Hepatocyte (in vitro differentiated cells): ENCODE measurements around the gene QSOX2. TPM values are rescaled to one million over a fixed set of nuclear protein-coding genes. Genes with fewer than 3 reads are reported as not detected.

ENCODE experiments used
- DNase-seq: peaks from one replicate; pipeline ENCODE4 v3.0.0-alpha.2; 2016; ENCODE audit warnings: low spot score
- H2AFZ ChIP-seq: fragments of 200-600 bp; sonication (generic); 2 replicates; pipeline ENCODE4 v1.6.0; 2016; ENCODE audit warnings: antibody characterized with exemption, mild to moderate bottlenecking
- H3K27ac ChIP-seq: fragments of 200-600 bp; sonication (generic); 2 replicates; pipeline ENCODE4 v1.5.1; 2016; ENCODE audit warnings: mild to moderate bottlenecking
- H3K27me3 ChIP-seq: fragments of 200-600 bp; sonication (generic); 2 replicates; pipeline ENCODE4 v1.6.1; 2016
- H3K36me3 ChIP-seq: fragments of 200-600 bp; sonication (generic); replicated peaks from 2 replicates; pipeline ENCODE4 v1.5.1; 2016; ENCODE audit warnings: low read depth; ENCODE audit not compliant: insufficient read depth
- H3K4me1 ChIP-seq: fragments of 200-600 bp; sonication (generic); 2 replicates; pipeline ENCODE4 v1.5.1; 2016; ENCODE audit warnings: mild to moderate bottlenecking, moderate library complexity; ENCODE audit not compliant: insufficient read depth
- H3K4me2 ChIP-seq: fragments of 200-600 bp; sonication (generic); 2 replicates; pipeline ENCODE4 v1.6.0; 2016
- H3K4me3 ChIP-seq: fragments of 200-600 bp; sonication (generic); 2 replicates; pipeline ENCODE4 v1.5.1; 2016; ENCODE audit warnings: mild to moderate bottlenecking
- H3K79me2 ChIP-seq: fragments of 200-600 bp; sonication (generic); 2 replicates; pipeline ENCODE4 v1.6.0; 2017; ENCODE audit warnings: mild to moderate bottlenecking
- H3K9me2 ChIP-seq: fragments of 200-600 bp; sonication (generic); replicated peaks from 2 replicates; pipeline ENCODE4 v1.6.0; 2017; ENCODE audit warnings: mild to moderate bottlenecking; ENCODE audit not compliant: insufficient read depth
- H3K9me3 ChIP-seq: fragments of 200-600 bp; sonication (generic); 2 replicates; pipeline ENCODE4 v1.5.1; 2016; ENCODE audit warnings: low read depth, mild to moderate bottlenecking
- H4K20me1 ChIP-seq: fragments of 200-600 bp; sonication (generic); 2 replicates; pipeline ENCODE4 v1.6.0; 2016; ENCODE audit warnings: mild to moderate bottlenecking; ENCODE audit not compliant: insufficient read depth, poor library complexity, severe bottlenecking
- CTCF ChIP-seq: fragments of 200-600 bp; sonication (generic); IDR thresholded peaks from 2 replicates; pipeline ENCODE4 v1.5.1; 2016; ENCODE audit warnings: antibody characterized with exemption, mild to moderate bottlenecking; ENCODE audit not compliant: poor library complexity
- EZH2 ChIP-seq: fragments of 200-600 bp; sonication (generic); IDR thresholded peaks from 2 replicates; pipeline ENCODE4 v1.6.1; 2016; ENCODE audit warnings: antibody characterized with exemption, mild to moderate bottlenecking, borderline replicate concordance
- EZH2phosphoT487 ChIP-seq: fragments of 200-600 bp; sonication (generic); IDR thresholded peaks from one replicate; pipeline ENCODE4 v1.6.1; 2018; ENCODE audit warnings: antibody characterized with exemption, mild to moderate bottlenecking, low read depth, moderate library complexity; ENCODE audit not compliant: unreplicated experiment, severe bottlenecking
- WGBS: methylation state at CpG from one replicate; pipeline ENCODE4 v1.1.6; 2016; ENCODE audit warnings: low lambda C conversion rate; ENCODE audit errors: missing lambda C conversion rate; 5-methylcytosine and 5-hydroxymethylcytosine counted together
- polyA plus RNA-seq: library from polyadenylated mRNA; unstranded; fragments of >200 nt; fragmentation: Nextera tagmentation; extraction: Ambion mirVana; gene quantifications from 2 replicates; pipeline ENCODE4 v1.2.1, GENCODE V29; 2016
- total RNA-seq: library from RNA; depleted of rRNA; stranded (reverse); fragments of >200 nt; gene quantifications from 2 replicates; pipeline ENCODE4 v1.2.3, GENCODE V29; 2014

The QSOX2 gene
- total and polyA plus RNA-seq, 2 experiments from 2014 or later, result 3.3 to 11.0 TPM

DNA sequence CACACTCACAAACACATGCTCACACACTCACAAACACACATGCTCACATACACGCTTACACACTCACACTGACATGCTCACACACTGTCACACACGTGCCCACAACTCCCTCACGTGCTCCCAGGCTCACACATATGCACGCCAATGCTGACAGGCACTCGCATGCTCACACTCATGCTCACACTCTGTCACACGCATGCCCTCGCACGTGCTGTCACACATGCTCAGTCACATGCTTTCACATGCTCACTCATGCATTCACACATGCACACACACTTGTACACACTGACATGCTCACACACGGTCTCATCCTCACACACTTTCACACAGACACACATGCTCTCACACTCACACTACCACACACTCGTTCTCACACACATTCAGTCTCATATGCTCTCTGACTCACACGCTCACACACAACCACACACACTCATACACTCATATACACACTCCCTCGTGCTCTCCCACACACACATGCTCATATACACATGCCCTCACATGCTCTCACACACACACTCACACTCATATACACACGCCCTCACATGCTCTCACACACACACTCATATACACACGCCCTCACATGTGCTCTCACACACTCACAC, 48.0 kb upstream of the QSOX2 start:
- Histone ChIP-seq H3K4me3 (no peak overlapping the region), H3K9me3 (no peaks in the 10 kb centered on the region), H3K79me2 (no peaks in the 10 kb centered on the region), H3K9me2 (no peaks in the 10 kb centered on the region), H3K27me3 (no peaks in the 10 kb centered on the region), H4K20me1 (no peaks in the 10 kb centered on the region), H3K4me2 (no peak overlapping the region), H3K27ac (no peak overlapping the region), H2AFZ (no peak overlapping the region), H3K36me3 (no peaks in the 10 kb centered on the region), H3K4me1 (peaks cover 3% of the 10 kb centered on the region)
- WGBS, result 92% methylated on average over 14 of the region's 14 CpGs
- no peak for DNase-seq
- TF ChIP-seq EZH2phosphoT487 (no peak), EZH2 (no peak), CTCF (no peak)

- no peak overlapping the region for H2AFZ ChIP-seq
- no peak overlapping the region for H3K27ac ChIP-seq
- no peak overlapping the region for H3K4me3 ChIP-seq
- no peaks in the 10 kb centered on the region for H3K9me2 ChIP-seq
- no peak overlapping the region for H3K4me2 ChIP-seq
- H3K36me3 ChIP-seq, result no peaks in the 10 kb centered on the region
- no peaks in the 10 kb centered on the region for H3K27me3 ChIP-seq
- H4K20me1 ChIP-seq, result no peaks in the 10 kb centered on the region
- 84% methylated on average over 25 of the region's 34 CpGs for WGBS
- no peaks in the 10 kb centered on the region for H3K79me2 ChIP-seq
- no peaks in the 10 kb centered on the region for H3K9me3 ChIP-seq
- TF ChIP-seq CTCF (no peak), EZH2phosphoT487 (no peak), EZH2 (no peak)
- H3K4me1 ChIP-seq, result peaks cover 3% of the 10 kb centered on the region
- no peak for DNase-seq
Observed at GRCh38 chr9:136292591-136293448, 47.2 kb upstream of the QSOX2 start.

DNA sequence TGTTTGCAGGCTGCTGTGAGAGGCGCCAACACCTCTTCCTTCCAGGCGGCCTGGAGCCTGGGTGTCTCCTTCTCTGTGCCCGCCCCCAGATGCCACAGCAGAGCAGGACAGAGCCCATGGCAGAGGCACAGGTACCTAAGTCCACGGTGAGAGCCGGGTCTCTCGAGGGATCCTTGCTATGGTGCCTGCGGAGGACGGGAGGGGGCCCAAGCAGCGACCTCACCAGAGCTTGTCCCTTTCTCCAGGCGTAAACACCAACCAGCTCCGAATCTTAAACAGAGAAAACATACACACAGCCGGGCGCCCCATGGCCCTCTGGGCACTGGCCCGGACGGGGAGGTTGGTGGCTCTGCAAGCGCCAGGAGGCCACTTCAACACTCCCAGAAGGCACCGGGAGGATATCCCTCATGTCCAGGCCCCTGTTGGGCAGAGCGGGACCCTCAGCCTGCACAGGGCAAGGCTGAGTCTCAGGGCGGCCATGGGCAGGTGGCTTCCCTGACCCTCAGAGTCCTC, 46.5 kb upstream of the QSOX2 start:
- Histone ChIP-seq H3K9me2 (no peaks in the 10 kb centered on the region), H3K9me3 (no peaks in the 10 kb centered on the region), H3K4me3 (no peak overlapping the region), H3K36me3 (no peaks in the 10 kb centered on the region), H3K27me3 (no peaks in the 10 kb centered on the region), H3K4me1 (peaks cover 3% of the 10 kb centered on the region), H4K20me1 (no peaks in the 10 kb centered on the region), H3K79me2 (no peaks in the 10 kb centered on the region), H3K27ac (no peak overlapping the region), H2AFZ (no peak overlapping the region), H3K4me2 (no peak overlapping the region)
- TF ChIP-seq EZH2phosphoT487 (no peak), EZH2 (no peak)
- no peak for DNase-seq
- 89% methylated on average over 19 of the region's 19 CpGs for WGBS
